SU-DHL-6 (cell line): Measurements from ENCODE around the gene ABHD5.

Source experiments
- EZH2phosphoT487 ChIP-seq: fragments of 200-600 bp; sonication (generic), shearing (Covaris generic); conservative IDR thresholded peaks from 2 replicates; pipeline ENCODE4 v1.6.1; 2018; ENCODE audit warnings: mild to moderate bottlenecking, antibody characterized with exemption, low read length, moderate library complexity, mixed read lengths
- TF ChIP-seq, protein P1 (sequence below): fragments of 200-600 bp; sonication (generic); IDR thresholded peaks from one replicate; pipeline ENCODE4 v1.5.1; 2017; ENCODE audit warnings: antibody characterized with exemption, mild to moderate bottlenecking, low read length, moderate library complexity; ENCODE audit not compliant: insufficient read depth, poor library complexity, severe bottlenecking

DNA sequence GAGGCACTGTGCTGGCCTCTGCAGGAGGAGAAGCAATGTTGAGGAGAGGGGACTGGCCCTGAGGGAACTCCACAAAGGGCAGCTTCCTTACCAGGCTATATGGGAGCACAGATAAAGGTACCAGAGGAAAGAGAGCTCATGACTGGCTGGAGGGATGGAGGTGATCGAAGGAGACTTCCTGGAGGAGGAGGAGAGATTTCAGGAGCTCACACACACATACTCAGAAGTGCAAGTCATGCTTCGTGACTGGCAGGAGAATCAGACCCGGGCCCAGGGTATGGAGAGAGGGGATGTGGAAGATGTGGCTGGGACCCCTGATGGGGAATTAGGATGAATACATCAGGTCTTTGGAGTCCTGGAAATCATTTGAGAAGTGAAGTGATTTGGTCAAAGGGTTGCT, 85.4 kb downstream of the ABHD5 start:
- TF ChIP-seq, protein P1, sequence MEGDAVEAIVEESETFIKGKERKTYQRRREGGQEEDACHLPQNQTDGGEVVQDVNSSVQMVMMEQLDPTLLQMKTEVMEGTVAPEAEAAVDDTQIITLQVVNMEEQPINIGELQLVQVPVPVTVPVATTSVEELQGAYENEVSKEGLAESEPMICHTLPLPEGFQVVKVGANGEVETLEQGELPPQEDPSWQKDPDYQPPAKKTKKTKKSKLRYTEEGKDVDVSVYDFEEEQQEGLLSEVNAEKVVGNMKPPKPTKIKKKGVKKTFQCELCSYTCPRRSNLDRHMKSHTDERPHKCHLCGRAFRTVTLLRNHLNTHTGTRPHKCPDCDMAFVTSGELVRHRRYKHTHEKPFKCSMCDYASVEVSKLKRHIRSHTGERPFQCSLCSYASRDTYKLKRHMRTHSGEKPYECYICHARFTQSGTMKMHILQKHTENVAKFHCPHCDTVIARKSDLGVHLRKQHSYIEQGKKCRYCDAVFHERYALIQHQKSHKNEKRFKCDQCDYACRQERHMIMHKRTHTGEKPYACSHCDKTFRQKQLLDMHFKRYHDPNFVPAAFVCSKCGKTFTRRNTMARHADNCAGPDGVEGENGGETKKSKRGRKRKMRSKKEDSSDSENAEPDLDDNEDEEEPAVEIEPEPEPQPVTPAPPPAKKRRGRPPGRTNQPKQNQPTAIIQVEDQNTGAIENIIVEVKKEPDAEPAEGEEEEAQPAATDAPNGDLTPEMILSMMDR = no peak
- no peak for TF ChIP-seq EZH2phosphoT487
